Lung (tissue), 12 donors: Measurements from ENCODE around the gene TFCP2. TPM values are rescaled to one million over a fixed set of nuclear protein-coding genes. Genes with fewer than 3 reads are reported as not detected.

Experiments
- ATAC-seq: fragments of 200-7000 bp; cut with Tn5 transposase; one replicate; pipeline ENCODE4 v1.9.1; 2020; ENCODE audit warnings: moderate number of reproducible peaks; ENCODE audit not compliant: insufficient read depth, low FRiP score
- DNase-seq, 3 donors: peaks; one replicate each; pipeline ENCODE4 v3.0.0-alpha.2; 2013 to 2017
- H3K27ac ChIP-seq, 2 donors: one replicate each; pipeline ENCODE4 v1.5.1; 2013; ENCODE audit warnings: mild to moderate bottlenecking in 2 of 2, moderate library complexity in 2 of 2, control low read depth in 1 of 2, inconsistent platforms in 1 of 2, low read depth in 1 of 2, low read length in 1 of 2
- H3K27me3 ChIP-seq, 3 donors: one replicate each; pipeline ENCODE4 v1.5.1; 2013; ENCODE audit warnings: low read length in 2 of 3; ENCODE audit not compliant: control insufficient read depth in 3 of 3, insufficient read depth in 3 of 3
- H3K36me3 ChIP-seq, 4 donors: one replicate each; pipeline ENCODE4 v1.5.1; 2013; ENCODE audit warnings: low read length in 4 of 4, mild to moderate bottlenecking in 1 of 4, moderate library complexity in 1 of 4; ENCODE audit not compliant: control insufficient read depth in 4 of 4, insufficient read depth in 4 of 4
- H3K4me1 ChIP-seq, 5 donors: one replicate each; pipeline ENCODE4 v1.5.1; 2013; ENCODE audit warnings: low read length in 5 of 5, mild to moderate bottlenecking in 2 of 5, moderate library complexity in 1 of 5; ENCODE audit not compliant: control insufficient read depth in 5 of 5, insufficient read depth in 5 of 5
- H3K4me3 ChIP-seq: one replicate; pipeline ENCODE4 v1.5.1; 2013; ENCODE audit warnings: mild to moderate bottlenecking, control low read depth, moderate library complexity
- H3K9ac ChIP-seq, 2 donors: one replicate each; pipeline ENCODE4 v1.5.1; 2013; ENCODE audit warnings: low read length in 2 of 2, control low read depth in 1 of 2; ENCODE audit not compliant: insufficient read depth in 1 of 2
- H3K9me3 ChIP-seq, 4 donors: one replicate each; pipeline ENCODE4 v1.5.1; 2013; ENCODE audit warnings: low read length in 3 of 4, mild to moderate bottlenecking in 1 of 4, moderate library complexity in 1 of 4; ENCODE audit not compliant: control insufficient read depth in 4 of 4, insufficient read depth in 3 of 4
- WGBS, 2 donors: extraction: QIAGEN DNeasy Blood & Tissue Kit; methylation state at CpG; one replicate each; pipeline ENCODE4 v1.1.7; 2013; 5-methylcytosine and 5-hydroxymethylcytosine counted together
- polyA plus RNA-seq, 2 donors: library from polyadenylated mRNA; stranded (reverse); fragments of 200-250 nt; gene quantifications; one replicate each; pipeline ENCODE4 v1.2.1, GENCODE V29; 2013
- total RNA-seq, 2 donors: library from RNA; depleted of rRNA in 1 of 2; stranded (reverse); fragments of >200 nt in 1 of 2; gene quantifications; one replicate each; pipeline ENCODE4 v1.2.1, GENCODE V29; 2014 to 2021
- TF ChIP-seq, protein P1 (sequence below): IDR thresholded peaks from 2 replicates; pipeline ENCODE4 v1.5.1; 2012; ENCODE audit warnings: mild to moderate bottlenecking; ENCODE audit errors: control extremely low read depth, extremely low read depth
- donor health status: control.
- donor health status: control.
- donor health status: Bipolar disorder and iron deficiency.
- donor health status: healthy.
- donor health status: DM: yes; HTN: yes; CAD: no.

The TFCP2 gene
- total and polyA plus RNA-seq, 4 donors: 9.6 to 27.5 (median 19.0) TPM

DNA sequence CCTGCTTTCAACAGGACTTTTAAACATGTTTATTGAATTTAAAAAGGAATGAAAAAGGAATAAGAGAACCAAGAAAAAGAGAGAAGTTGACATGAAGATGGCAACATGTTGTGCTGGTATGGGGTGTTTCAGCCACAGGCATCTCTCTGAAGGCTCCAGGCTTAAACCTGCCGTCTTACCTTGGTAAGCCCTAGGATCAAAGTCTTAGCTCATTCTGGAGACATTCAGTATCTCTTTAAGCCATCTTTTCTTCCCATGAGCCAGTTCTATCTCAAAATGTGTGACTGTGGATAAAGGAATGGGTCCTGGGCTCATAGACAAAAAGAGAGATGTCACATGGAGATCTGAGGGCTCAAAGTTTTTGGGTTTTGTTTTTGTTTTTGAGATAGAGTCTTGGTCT is 1.6 kb upstream of the TFCP2 start:
- Histone ChIP-seq H3K36me3 (no peaks in the 10 kb centered on the region), H3K4me1 (peaks cover 0 to 11% (median 3%) of the 10 kb centered on the region in 5 donors), H3K4me3 (no peak overlapping the region), H3K9ac (no peak overlapping the region), H3K27ac (no peak overlapping the region), H3K9me3 (no peaks in the 10 kb centered on the region), H3K27me3 (peaks cover 0 to 2% (median 0%) of the 10 kb centered on the region in 3 donors)
- TF ChIP-seq, protein P1, sequence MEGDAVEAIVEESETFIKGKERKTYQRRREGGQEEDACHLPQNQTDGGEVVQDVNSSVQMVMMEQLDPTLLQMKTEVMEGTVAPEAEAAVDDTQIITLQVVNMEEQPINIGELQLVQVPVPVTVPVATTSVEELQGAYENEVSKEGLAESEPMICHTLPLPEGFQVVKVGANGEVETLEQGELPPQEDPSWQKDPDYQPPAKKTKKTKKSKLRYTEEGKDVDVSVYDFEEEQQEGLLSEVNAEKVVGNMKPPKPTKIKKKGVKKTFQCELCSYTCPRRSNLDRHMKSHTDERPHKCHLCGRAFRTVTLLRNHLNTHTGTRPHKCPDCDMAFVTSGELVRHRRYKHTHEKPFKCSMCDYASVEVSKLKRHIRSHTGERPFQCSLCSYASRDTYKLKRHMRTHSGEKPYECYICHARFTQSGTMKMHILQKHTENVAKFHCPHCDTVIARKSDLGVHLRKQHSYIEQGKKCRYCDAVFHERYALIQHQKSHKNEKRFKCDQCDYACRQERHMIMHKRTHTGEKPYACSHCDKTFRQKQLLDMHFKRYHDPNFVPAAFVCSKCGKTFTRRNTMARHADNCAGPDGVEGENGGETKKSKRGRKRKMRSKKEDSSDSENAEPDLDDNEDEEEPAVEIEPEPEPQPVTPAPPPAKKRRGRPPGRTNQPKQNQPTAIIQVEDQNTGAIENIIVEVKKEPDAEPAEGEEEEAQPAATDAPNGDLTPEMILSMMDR: no peak
- ATAC-seq: no peak
- DNase-seq: no peak
- WGBS, 2 donors: 73 to 83% methylated on average over 1 of the region's 1 CpG

DNA sequence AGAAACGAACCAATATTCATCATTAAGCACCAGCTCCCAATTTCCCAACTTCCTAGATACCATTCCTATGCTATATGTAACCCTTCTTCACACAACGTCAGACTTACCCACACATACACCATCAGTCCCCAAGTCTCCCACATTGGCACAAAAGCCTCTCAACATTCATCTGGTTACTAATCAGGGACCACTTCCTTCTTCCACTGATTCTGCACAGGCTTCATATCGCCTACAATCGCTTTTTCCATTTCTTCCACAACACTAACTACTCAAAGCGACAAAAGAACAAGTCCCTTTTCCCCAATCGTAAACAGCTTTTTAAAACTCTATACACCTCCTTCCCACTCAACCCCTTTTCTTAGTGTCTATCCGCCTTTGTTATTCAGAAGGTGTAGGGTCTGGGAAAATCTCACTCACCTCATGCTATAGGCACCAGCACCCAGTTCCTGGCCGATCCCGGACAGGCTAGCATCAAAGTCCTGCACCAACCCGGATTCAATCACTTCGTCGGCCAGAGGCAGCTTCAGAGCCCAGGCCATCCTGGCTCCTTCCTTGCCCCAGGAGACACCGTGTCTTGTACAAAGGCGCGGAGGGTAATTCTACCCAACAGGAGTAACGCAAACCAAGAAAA is 936 bp downstream of the TFCP2 start:
- TF ChIP-seq, protein P1: no peak
- peak overlapping the region; percentile 96 to 98 for H3K9ac ChIP-seq
- DNase-seq (peak in 1 of 3 donors; percentile 33), ATAC-seq (no peak)
- H3K4me3 ChIP-seq: peak overlapping the region; percentile 56
- H3K36me3 ChIP-seq: no peaks in the 10 kb centered on the region
- H3K27ac ChIP-seq: peak overlapping the region; percentile 96 to 99
- 3 to 5% methylated on average over 16 of the region's 16 CpGs for WGBS, 2 donors
- H3K9me3 ChIP-seq: no peaks in the 10 kb centered on the region
- H3K4me1 ChIP-seq: peaks cover 0 to 11% (median 3%) of the 10 kb centered on the region in 5 donors
- H3K27me3 ChIP-seq: peaks cover 0 to 2% (median 0%) of the 10 kb centered on the region in 3 donors

DNA sequence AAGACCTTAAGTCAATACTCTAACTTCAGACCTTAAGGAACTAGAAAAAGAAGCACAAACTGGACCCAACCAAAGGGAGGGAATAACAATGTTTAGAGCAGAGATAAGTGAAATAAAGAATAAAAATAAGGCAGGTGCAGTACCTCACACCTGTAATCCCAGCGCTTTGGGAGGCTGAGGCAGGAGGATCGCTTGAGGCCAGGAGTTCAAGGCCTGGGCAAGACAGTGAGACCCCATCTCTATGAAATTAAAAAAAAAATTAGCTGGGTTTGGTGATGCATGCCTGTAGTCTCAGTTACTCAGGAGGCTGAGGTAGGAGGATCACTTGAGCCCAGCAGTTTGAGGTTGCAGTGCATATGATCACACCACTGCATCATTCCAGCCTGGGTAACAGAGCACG is 9.1 kb downstream of the TFCP2 start:
- Histone ChIP-seq H3K36me3 (no peaks in the 10 kb centered on the region), H3K4me3 (no peak overlapping the region), H3K9me3 (no peaks in the 10 kb centered on the region), H3K27ac (no peak overlapping the region), H3K27me3 (no peaks in the 10 kb centered on the region), H3K4me1 (peaks cover 0 to 6% (median 0%) of the 10 kb centered on the region in 5 donors), H3K9ac (no peak overlapping the region)
- DNase-seq: no peak
- TF ChIP-seq, protein P1: no peak
- 83 to 97% methylated on average over 3 of the region's 3 CpGs for WGBS, 2 donors
- ATAC-seq: no peak

DNA sequence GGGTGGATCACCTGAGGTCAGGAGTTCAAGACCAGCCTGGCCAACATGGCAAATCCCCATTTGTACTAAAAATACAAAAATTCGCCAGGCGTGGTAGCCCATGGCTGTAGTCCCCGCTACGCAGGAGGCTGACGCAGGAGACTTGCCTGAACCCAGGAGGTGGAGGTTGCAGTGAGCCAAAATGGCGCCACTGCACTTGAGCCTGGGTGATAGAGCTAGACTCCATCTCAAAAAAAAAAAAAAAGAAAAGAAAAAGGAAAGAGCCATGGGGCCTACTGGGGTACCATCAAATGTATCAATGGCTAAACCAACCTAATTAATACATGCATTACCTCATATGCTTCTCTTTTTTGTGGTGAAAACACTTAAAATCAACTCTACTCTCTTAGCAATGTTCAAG is 10.7 kb downstream of the TFCP2 start:
- 97 to 100% methylated on average over 6 of the region's 6 CpGs for WGBS, 2 donors
- Histone ChIP-seq H3K36me3 (no peaks in the 10 kb centered on the region), H3K9me3 (no peaks in the 10 kb centered on the region), H3K27ac (no peak overlapping the region), H3K4me3 (no peak overlapping the region), H3K4me1 (peaks cover 0 to 6% (median 0%) of the 10 kb centered on the region in 5 donors), H3K9ac (no peak overlapping the region), H3K27me3 (no peaks in the 10 kb centered on the region)
- TF ChIP-seq, protein P1: no peak
- ATAC-seq (no peak), DNase-seq (no peak)
